Upper lobe of left lung (tissue), 4 donors: ENCODE measurements around the gene KNDC1.

Source experiments
- EP300 ChIP-seq, 4 donors: sonication (generic); formaldehyde crosslinking; IDR thresholded peaks; one replicate each; pipeline ENCODE4 v1.5.1; 2017; ENCODE audit warnings: antibody characterized with exemption in 4 of 4, control low read depth in 2 of 4
- POLR2A ChIP-seq, 4 donors: fragments of 450-650 bp; IDR thresholded peaks; one replicate each; pipeline ENCODE4 v1.5.1; 2016 to 2017; ENCODE audit warnings: antibody characterized with exemption in 4 of 4, mild to moderate bottlenecking in 2 of 4
- POLR2AphosphoS5 ChIP-seq, 2 donors: sonication (generic); formaldehyde crosslinking; IDR thresholded peaks; one replicate each; pipeline ENCODE4 v1.5.1; 2017; ENCODE audit warnings: antibody characterized with exemption in 2 of 2
- TF ChIP-seq, protein P1 (sequence below), 6 experiments: fragments of 450-650 bp in 4 of 6; fragments of 200-600 bp in 2 of 6; sonication (generic) in 2 of 6; IDR thresholded peaks; one replicate each; pipeline ENCODE4 v1.5.1; 2016 to 2019; ENCODE audit warnings: antibody characterized with exemption in 6 of 6

GRCh38 chr10:133183646-133184378, 23.8 kb downstream of the KNDC1 start:
- TF ChIP-seq EP300 (IDR thresholded peaks at IDR 0.05) (no peak), POLR2A (IDR thresholded peaks at IDR 0.05) (no peak), POLR2AphosphoS5 (IDR thresholded peaks at IDR 0.05) (no peak)
- TF ChIP-seq, protein P1, sequence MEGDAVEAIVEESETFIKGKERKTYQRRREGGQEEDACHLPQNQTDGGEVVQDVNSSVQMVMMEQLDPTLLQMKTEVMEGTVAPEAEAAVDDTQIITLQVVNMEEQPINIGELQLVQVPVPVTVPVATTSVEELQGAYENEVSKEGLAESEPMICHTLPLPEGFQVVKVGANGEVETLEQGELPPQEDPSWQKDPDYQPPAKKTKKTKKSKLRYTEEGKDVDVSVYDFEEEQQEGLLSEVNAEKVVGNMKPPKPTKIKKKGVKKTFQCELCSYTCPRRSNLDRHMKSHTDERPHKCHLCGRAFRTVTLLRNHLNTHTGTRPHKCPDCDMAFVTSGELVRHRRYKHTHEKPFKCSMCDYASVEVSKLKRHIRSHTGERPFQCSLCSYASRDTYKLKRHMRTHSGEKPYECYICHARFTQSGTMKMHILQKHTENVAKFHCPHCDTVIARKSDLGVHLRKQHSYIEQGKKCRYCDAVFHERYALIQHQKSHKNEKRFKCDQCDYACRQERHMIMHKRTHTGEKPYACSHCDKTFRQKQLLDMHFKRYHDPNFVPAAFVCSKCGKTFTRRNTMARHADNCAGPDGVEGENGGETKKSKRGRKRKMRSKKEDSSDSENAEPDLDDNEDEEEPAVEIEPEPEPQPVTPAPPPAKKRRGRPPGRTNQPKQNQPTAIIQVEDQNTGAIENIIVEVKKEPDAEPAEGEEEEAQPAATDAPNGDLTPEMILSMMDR (IDR thresholded peaks at IDR 0.05): no peak
